CD4-positive, alpha-beta T cell treated with Interleukin-1 beta for 1 hour (primary cell): ENCODE data around the gene KIF2B.
"Not testable (repeated sequence)": the region's sequence is repeated elsewhere in the genome, so short reads cannot be mapped to it uniquely, and the experiment has no call there.

ENCODE experiments used
- DNase-seq, 2 donors: peaks; one replicate each; pipeline ENCODE4 v3.0.0-alpha.2; 2020 to 2022

Gene KIF2B, protein sequence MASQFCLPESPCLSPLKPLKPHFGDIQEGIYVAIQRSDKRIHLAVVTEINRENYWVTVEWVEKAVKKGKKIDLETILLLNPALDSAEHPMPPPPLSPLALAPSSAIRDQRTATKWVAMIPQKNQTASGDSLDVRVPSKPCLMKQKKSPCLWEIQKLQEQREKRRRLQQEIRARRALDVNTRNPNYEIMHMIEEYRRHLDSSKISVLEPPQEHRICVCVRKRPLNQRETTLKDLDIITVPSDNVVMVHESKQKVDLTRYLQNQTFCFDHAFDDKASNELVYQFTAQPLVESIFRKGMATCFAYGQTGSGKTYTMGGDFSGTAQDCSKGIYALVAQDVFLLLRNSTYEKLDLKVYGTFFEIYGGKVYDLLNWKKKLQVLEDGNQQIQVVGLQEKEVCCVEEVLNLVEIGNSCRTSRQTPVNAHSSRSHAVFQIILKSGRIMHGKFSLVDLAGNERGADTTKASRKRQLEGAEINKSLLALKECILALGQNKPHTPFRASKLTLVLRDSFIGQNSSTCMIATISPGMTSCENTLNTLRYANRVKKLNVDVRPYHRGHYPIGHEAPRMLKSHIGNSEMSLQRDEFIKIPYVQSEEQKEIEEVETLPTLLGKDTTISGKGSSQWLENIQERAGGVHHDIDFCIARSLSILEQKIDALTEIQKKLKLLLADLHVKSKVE

DNA sequence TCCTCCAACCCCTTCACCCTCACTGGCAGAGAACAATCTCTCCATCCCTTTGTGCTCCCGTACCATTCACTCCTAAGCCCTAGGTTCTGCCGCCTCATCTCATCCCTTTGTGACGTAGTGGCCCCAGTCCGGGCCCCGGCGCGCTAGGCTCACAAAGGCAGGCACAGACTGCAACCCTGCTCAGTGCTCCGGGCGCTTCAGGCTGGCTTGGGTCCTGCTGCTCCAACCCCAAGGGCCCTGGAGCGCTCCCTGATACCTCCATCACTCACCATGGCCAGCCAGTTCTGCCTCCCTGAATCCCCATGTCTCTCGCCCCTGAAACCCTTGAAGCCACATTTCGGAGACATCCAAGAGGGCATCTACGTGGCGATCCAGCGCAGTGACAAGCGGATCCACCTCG, at the start of gene KIF2B:
TSS of gene KIF2B (plus strand) at position 164 of the 400 bp plus-strand sequence. CDS start at position 271, 107 bp downstream.
- no peak for DNase-seq

- DNase-seq = no peak
These were observed 42.4 kb upstream of the KIF2B start for GRCh38 chr17:53780320-53780719.

DNA sequence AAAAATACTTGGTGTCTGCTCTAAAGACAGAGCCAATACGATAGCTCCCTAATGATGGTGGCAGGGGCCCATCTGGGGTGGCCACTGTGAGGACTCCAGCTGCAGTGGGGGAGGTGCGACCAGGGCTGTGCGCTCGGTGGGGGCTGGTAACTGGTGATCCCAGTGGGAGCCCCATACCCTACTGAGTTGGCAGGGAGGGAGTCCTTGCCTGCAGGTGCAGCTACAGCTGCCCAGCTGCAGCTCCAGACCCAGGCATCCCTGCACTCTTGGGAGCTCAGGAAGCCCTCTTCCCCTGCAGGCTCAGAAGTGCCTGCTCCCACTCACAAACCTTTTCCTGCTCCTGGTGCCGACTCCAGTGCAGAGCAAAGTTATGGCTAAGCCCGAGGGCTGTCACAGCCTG, 31.2 kb upstream of the KIF2B start:
- DNase-seq = no peak

GRCh38 chr17:53792451-53792850, 30.3 kb upstream of the KIF2B start:
- DNase-seq = no peak

GRCh38 chr17:53792997-53793396, 29.7 kb upstream of the KIF2B start:
- no peak for DNase-seq

DNA sequence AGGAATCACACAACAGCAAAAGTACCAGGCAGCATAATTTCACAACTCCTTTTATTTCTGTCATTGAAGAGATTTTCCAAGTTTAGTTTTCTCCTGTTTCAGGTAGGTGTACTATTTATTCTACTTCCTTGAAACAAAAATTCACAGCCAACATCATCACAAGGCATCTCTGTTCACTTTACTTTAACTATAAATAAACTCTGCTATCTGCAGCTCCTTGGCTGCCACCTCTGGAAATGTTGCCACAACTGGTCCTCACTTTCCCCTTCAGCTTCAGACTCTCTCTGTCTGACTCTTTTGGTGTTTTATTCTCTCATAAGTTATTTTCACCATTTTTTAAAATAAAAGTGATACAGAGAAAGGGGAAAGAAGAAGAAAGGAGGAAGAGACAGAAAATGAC, 27.9 kb upstream of the KIF2B start:
- no peak for DNase-seq

- no peak for DNase-seq
These were observed 26.1 kb upstream of the KIF2B start for GRCh38 chr17:53796642-53797041.

DNA sequence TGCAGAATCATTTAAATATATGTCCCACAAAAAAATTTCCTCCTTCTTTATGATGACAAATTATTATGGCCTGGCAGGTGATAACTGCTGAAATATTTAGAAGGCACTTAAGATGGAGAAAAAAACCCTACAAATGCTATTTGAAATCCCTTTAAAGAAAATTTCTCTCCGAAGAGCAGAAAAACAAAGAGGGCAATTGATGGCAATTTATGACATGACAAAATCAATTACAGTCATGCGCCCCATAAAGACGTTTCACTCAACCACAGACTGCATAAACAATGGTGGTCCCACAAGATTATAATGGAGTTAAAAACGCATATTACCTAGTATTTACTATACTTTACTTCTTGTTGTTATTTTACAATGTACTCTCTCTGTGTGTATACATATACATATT, 25.2 kb upstream of the KIF2B start:
- no peak for DNase-seq

DNA sequence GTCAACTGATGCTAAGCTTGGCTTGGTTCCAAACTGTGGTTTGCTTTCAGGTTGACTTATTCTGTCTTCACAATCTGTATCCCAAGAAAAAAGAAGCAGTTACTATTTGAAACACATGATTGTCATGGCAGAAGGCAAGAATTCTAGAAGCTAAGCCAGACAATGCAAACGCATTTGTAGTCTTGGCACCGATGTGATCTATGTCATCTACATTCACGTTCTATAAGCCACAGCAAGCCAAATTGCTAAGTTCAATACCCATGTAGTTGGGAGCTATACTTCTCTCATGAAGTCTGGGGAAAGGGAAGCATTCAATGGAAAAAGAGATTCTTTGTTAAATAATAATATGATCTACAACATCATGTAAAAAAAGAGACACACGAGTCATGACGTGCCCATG, 18.3 kb upstream of the KIF2B start:
- no peak for DNase-seq

GRCh38 chr17:53806473-53806872, 16.3 kb upstream of the KIF2B start:
- DNase-seq = no peak

GRCh38 chr17:53807286-53807685, 15.4 kb upstream of the KIF2B start:
- DNase-seq = no peak

DNA sequence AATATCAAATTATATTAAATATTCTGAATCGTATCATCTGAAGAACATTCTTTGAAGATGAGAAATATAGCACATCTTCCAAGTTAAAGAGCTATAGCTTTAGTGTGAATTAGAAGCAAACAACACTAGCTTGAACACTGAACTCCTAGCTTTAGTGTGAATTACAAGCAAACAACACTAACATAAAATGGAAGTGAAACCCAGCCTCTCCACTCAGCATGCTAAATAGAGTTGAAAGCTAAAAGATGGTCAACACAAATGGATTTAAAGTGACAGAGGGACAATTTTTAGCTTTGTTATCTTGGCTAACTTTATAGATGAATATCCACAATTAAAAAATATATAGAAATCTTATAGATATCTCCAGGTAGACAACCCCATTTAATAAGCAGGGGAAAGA, 4.5 kb upstream of the KIF2B start:
- no peak for DNase-seq

- DNase-seq = no peak
These were observed 3.8 kb upstream of the KIF2B start for GRCh38 chr17:53818929-53819328.

GRCh38 chr17:53819956-53820355, 2.8 kb upstream of the KIF2B start:
- no peak for DNase-seq

GRCh38 chr17:53823341-53824050, 769 bp downstream of the KIF2B start:
- DNase-seq = no peak

- not testable (repeated sequence) for DNase-seq
These were observed 12.0 kb downstream of the KIF2B start for GRCh38 chr17:53834771-53835170.

GRCh38 chr17:53837131-53837530, 14.4 kb downstream of the KIF2B start:
- no peak for DNase-seq

DNA sequence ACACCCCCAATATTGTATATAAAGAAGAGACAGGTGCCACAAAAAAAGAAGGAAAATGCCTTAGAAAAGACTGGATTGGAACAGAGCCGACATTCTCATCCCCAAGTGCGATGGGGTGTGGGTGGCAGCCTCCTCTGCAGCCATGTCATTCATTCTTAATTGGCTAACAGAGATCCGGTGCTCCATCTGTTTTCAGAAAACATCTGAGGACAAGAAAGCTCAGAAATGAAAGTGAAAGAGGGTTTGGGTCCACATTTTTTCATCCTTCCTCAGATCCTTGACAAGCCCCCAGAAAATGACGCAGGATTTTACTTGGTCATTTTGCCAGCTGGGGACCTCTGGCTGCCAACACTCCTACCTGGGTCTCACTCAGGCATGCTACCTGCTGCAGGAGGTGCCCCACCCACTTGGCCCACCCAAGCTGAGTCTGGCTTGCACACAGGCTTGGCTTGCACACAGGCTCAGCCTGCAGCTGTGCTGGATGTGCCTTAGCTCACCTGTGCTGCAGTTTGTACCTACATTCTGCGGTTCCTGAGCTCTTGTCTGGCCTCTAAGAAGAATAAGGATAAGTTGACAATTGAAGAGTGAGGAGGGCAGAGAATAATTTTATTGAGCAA, 21.9 kb downstream of the KIF2B start:
- DNase-seq = no peak

- DNase-seq = not testable (repeated sequence)
These were observed 48.4 kb downstream of the KIF2B start for GRCh38 chr17:53871128-53871527.
